Activated T-cell treated with anti-CD3 and anti-CD28 coated beads, Interleukin-2, amount 50 U/mL, for 4 hours (primary cell): ENCODE data around the gene UNC13A. TPM values are rescaled to one million over a fixed set of nuclear protein-coding genes. Genes with fewer than 3 reads are reported as not detected.

ENCODE experiments used
- ATAC-seq, 2 donors: fragments of 200-7000 bp; cut with Tn5 transposase; one replicate each; pipeline ENCODE4 v1.10.0; 2021
- DNase-seq: peaks from one replicate; pipeline ENCODE4 v3.0.0-alpha.2; 2020
- H3K27me3 Mint-ChIP-seq: one replicate; pipeline ENCODE4 v1.8.0; 2021; ENCODE audit warnings: low read depth, mixed read lengths
- H3K36me3 Mint-ChIP-seq: one replicate; pipeline ENCODE4 v1.8.0; 2022; ENCODE audit warnings: mixed read lengths; ENCODE audit not compliant: insufficient read depth
- H3K4me1 Mint-ChIP-seq: one replicate; pipeline ENCODE4 v1.8.0; 2021; ENCODE audit warnings: low read depth, mixed read lengths
- H3K4me3 Mint-ChIP-seq: one replicate; pipeline ENCODE4 v1.8.0; 2021; ENCODE audit warnings: mild to moderate bottlenecking, moderate library complexity, mixed read lengths
- H3K9me3 Mint-ChIP-seq: one replicate; pipeline ENCODE4 v1.8.0; 2021; ENCODE audit warnings: mixed read lengths
- total RNA-seq, 3 donors: library from RNA; stranded (reverse); gene quantifications; one replicate each; pipeline ENCODE4 v1.2.1, GENCODE V29; 2021

UNC13A gene
- total RNA-seq, 3 donors from 2014 or later, result 0.08 to 0.15 TPM; not detected in 1

- ATAC-seq, result no peak
- H3K9me3 Mint-ChIP-seq, result peaks cover 12% of the 10 kb centered on the region
- peaks cover 4% of the 10 kb centered on the region for H3K36me3 Mint-ChIP-seq
- no peak for DNase-seq
- H3K4me3 Mint-ChIP-seq, result no peak overlapping the region
- no peaks in the 10 kb centered on the region for H3K4me1 Mint-ChIP-seq
- peaks cover 8% of the 10 kb centered on the region for H3K27me3 Mint-ChIP-seq
These were observed 23.1 kb downstream of the UNC13A start for GRCh38 chr19:17665058-17665457.

GRCh38 chr19:17659996-17660395 lies 28.2 kb downstream of the UNC13A start:
- DNase-seq (no peak), ATAC-seq (no peak)

GRCh38 chr19:17658666-17659065 lies 29.5 kb downstream of the UNC13A start:
- H3K27me3 Mint-ChIP-seq, result peaks cover 15% of the 10 kb centered on the region
- no peaks in the 10 kb centered on the region for H3K36me3 Mint-ChIP-seq
- no peak for ATAC-seq
- no peaks in the 10 kb centered on the region for H3K4me1 Mint-ChIP-seq
- no peak overlapping the region for H3K4me3 Mint-ChIP-seq
- no peaks in the 10 kb centered on the region for H3K9me3 Mint-ChIP-seq
- DNase-seq, result no peak

More at GRCh38 chr19:17659996-17660395, 28.2 kb downstream of the UNC13A start:
- Mint-ChIP-seq H3K4me3 (no peak overlapping the region), H3K4me1 (no peaks in the 10 kb centered on the region), H3K9me3 (peaks cover 6% of the 10 kb centered on the region), H3K27me3 (peaks cover 14% of the 10 kb centered on the region), H3K36me3 (peaks cover 2% of the 10 kb centered on the region)

GRCh38 chr19:17658240-17658639 lies 29.9 kb downstream of the UNC13A start:
- H3K27me3 Mint-ChIP-seq, result peaks cover 15% of the 10 kb centered on the region
- H3K4me3 Mint-ChIP-seq, result no peak overlapping the region
- no peaks in the 10 kb centered on the region for H3K36me3 Mint-ChIP-seq
- H3K4me1 Mint-ChIP-seq, result no peaks in the 10 kb centered on the region
- H3K9me3 Mint-ChIP-seq, result no peaks in the 10 kb centered on the region
- DNase-seq (no peak), ATAC-seq (no peak)

GRCh38 chr19:17656970-17657369 lies 31.2 kb downstream of the UNC13A start:
- no peaks in the 10 kb centered on the region for H3K4me1 Mint-ChIP-seq
- H3K4me3 Mint-ChIP-seq, result no peak overlapping the region
- ATAC-seq, result no peak
- H3K9me3 Mint-ChIP-seq, result no peaks in the 10 kb centered on the region
- H3K27me3 Mint-ChIP-seq, result peaks cover 15% of the 10 kb centered on the region
- H3K36me3 Mint-ChIP-seq, result no peaks in the 10 kb centered on the region
- no peak for DNase-seq

- no peaks in the 10 kb centered on the region for H3K9me3 Mint-ChIP-seq
- no peak overlapping the region for H3K4me3 Mint-ChIP-seq
- H3K4me1 Mint-ChIP-seq, result no peaks in the 10 kb centered on the region
- H3K27me3 Mint-ChIP-seq, result peaks cover 13% of the 10 kb centered on the region
- ATAC-seq (no peak), DNase-seq (no peak)
- H3K36me3 Mint-ChIP-seq, result no peaks in the 10 kb centered on the region
These were observed 32.2 kb downstream of the UNC13A start for GRCh38 chr19:17655751-17656472.

- H3K27me3 Mint-ChIP-seq, result peaks cover 13% of the 10 kb centered on the region
- no peak for DNase-seq
- H3K4me3 Mint-ChIP-seq, result no peak overlapping the region
- ATAC-seq, result no peak
- H3K4me1 Mint-ChIP-seq, result no peaks in the 10 kb centered on the region
- H3K9me3 Mint-ChIP-seq, result no peaks in the 10 kb centered on the region
- no peaks in the 10 kb centered on the region for H3K36me3 Mint-ChIP-seq
These were observed 33.2 kb downstream of the UNC13A start for GRCh38 chr19:17654993-17655392.

GRCh38 chr19:17652627-17653026 lies 35.5 kb downstream of the UNC13A start:
- no peaks in the 10 kb centered on the region for H3K4me1 Mint-ChIP-seq
- H3K4me3 Mint-ChIP-seq, result no peak overlapping the region
- DNase-seq (no peak), ATAC-seq (no peak)
- H3K27me3 Mint-ChIP-seq, result peaks cover 14% of the 10 kb centered on the region
- H3K9me3 Mint-ChIP-seq, result no peaks in the 10 kb centered on the region
- H3K36me3 Mint-ChIP-seq, result no peaks in the 10 kb centered on the region

- DNase-seq, result no peak
- no peak overlapping the region for H3K4me3 Mint-ChIP-seq
- no peaks in the 10 kb centered on the region for H3K36me3 Mint-ChIP-seq
- H3K9me3 Mint-ChIP-seq, result no peaks in the 10 kb centered on the region
- no peaks in the 10 kb centered on the region for H3K4me1 Mint-ChIP-seq
- peaks cover 22% of the 10 kb centered on the region for H3K27me3 Mint-ChIP-seq
- no peak for ATAC-seq
These were observed 39.4 kb downstream of the UNC13A start for GRCh38 chr19:17648786-17649185.

GRCh38 chr19:17648097-17648660 lies 40.0 kb downstream of the UNC13A start:
- peaks cover 28% of the 10 kb centered on the region for H3K27me3 Mint-ChIP-seq
- no peaks in the 10 kb centered on the region for H3K36me3 Mint-ChIP-seq
- H3K9me3 Mint-ChIP-seq, result no peaks in the 10 kb centered on the region
- H3K4me3 Mint-ChIP-seq, result no peak overlapping the region
- no peak for ATAC-seq
- DNase-seq, result no peak
- no peaks in the 10 kb centered on the region for H3K4me1 Mint-ChIP-seq

GRCh38 chr19:17647071-17648020 lies 40.8 kb downstream of the UNC13A start:
- Mint-ChIP-seq H3K9me3 (no peaks in the 10 kb centered on the region), H3K36me3 (no peaks in the 10 kb centered on the region), H3K27me3 (peaks cover 28% of the 10 kb centered on the region), H3K4me1 (no peaks in the 10 kb centered on the region), H3K4me3 (no peak overlapping the region)
- DNase-seq (no peak), ATAC-seq (no peak)

- peaks cover 28% of the 10 kb centered on the region for H3K27me3 Mint-ChIP-seq
- H3K4me3 Mint-ChIP-seq, result no peak overlapping the region
- no peaks in the 10 kb centered on the region for H3K36me3 Mint-ChIP-seq
- no peaks in the 10 kb centered on the region for H3K4me1 Mint-ChIP-seq
- H3K9me3 Mint-ChIP-seq, result no peaks in the 10 kb centered on the region
- ATAC-seq (no peak), DNase-seq (no peak)
These were observed 41.7 kb downstream of the UNC13A start for GRCh38 chr19:17646441-17646840.

- Mint-ChIP-seq H3K36me3 (no peaks in the 10 kb centered on the region), H3K4me1 (no peaks in the 10 kb centered on the region), H3K9me3 (no peaks in the 10 kb centered on the region), H3K27me3 (peaks cover 28% of the 10 kb centered on the region), H3K4me3 (no peak overlapping the region)
- DNase-seq (no peak), ATAC-seq (no peak)
These were observed 42.7 kb downstream of the UNC13A start for GRCh38 chr19:17645339-17645963.

- no peaks in the 10 kb centered on the region for H3K36me3 Mint-ChIP-seq
- H3K9me3 Mint-ChIP-seq, result no peaks in the 10 kb centered on the region
- no peaks in the 10 kb centered on the region for H3K4me1 Mint-ChIP-seq
- ATAC-seq, result no peak
- H3K4me3 Mint-ChIP-seq, result no peak overlapping the region
- no peak for DNase-seq
- H3K27me3 Mint-ChIP-seq, result peaks cover 34% of the 10 kb centered on the region
These were observed 45.5 kb downstream of the UNC13A start for GRCh38 chr19:17642656-17643055.
